HL-60/S4 treated with phorbol 12-myristate 13-acetate at 8.2 ng/mL for 4 days and 3 days (cell line): Measurements from ENCODE around the gene TASOR2.

Experiments
- in situ Hi-C: fragments of 300-500 bp; cut with MboI; formaldehyde crosslinking; loops from 2 replicates; pipeline ENCODE4 v1.15.0; 2022; ENCODE audit warnings: low sequenced_read_pairs

Gene TASOR2, protein sequence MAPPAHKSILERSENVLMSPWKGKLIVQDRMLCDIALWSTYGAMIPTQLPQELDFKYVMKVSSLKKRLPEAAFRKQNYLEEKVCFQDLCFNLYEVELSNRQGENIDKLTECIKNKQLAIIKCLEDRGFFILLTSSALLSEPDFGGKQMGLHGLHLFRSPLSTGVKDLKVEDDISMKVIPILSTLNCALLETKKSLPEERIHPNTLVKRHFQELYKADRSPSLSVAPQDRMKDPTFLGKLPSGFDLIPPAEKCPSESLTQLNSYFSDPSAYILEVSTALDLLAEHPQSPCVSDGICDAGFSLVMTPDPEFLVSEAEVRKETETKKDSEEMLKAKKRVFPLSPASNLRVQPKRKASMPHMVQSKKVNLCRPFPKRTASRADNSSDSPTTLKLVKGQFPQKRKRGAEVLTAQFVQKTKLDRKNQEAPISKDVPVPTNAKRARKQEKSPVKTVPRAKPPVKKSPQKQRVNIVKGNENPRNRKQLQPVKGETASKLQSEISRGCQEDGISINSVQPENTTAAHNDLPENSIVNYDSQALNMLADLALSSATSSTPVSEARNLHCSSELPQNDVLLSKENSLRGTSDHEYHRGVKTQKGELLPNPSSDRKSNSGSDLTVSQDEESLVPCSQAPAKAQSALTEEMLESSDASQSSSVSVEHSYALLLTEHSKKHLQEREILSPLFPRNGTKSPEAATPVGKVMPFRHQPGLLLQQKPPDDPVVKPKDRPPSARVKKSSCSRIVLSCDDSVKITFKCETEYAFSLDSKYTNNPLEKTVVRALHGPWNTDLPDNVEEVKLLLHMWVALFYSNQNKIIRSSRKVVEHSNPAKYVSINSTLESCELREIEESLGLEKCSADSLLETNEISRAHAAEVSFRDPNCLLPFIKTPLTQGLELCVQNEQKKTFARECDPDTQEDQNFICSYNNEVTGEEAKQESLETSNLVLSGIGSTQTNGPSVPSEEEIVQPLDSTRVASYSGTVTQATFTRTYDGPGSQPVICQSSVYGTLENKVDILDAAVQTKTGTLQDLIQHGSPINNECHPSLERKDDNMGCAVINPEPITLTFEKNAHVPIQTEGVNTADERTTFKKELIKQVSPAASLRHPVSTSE (N-terminal part only)

DNA sequence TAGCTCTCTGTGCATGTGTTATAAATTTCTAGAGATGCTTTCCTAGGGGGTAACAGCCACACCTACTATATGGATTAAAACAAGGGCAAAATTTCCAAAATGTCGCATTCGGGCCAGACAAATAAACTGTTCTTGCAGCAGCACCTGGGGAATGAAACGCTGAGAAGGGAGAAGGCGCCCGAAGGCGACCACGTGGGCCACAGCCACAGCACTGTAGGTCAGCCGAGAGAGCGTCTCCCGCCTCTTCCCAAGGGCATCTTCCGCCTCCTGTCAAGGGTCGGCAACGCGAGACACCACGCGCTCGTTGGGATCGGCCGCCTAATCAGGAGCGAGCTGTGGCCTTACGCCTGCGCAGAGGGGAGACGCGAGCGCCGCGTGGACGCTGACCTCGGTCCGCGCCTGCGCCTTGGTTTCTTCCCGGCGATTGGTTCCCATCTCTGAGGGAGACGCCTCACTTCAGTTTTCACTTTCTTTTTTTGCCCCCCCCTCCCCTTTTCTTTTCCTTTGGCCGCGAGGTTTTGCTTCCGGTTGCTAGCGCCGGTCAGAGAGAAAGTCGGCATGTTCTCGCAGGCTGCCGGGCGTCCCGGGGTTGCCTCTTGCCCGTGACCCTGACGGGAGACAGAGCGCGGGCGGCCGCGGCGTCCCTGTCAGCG is at the start of gene TASOR2:
TSS of gene TASOR2 (plus strand) at position 521 of the 653 bp plus-strand sequence. CDS start 35,805 bp downstream, outside the sequence.
- in situ Hi-C loops, result no loop called here

DNA sequence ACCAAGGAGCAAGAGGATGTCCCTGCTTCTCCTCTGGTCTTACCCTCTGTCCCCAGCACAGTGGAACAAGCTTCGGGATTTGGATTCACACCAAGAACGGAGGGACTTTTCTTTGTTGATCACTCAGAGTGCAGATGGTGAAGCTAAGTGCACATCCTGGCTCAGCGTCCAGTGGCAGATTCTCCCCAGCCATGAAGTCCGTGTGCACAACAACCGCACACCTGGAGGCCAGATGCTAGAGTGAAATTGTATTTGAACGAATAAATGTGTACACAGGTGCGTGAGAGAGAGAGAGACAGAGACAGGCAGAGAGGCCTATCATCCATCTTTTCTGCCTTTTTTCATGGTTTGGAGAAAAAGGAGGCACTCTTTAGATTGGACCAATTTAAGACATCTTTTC is 49.7 kb upstream of the TASOR2 start:
- in situ Hi-C loops, result no loop called here

DNA sequence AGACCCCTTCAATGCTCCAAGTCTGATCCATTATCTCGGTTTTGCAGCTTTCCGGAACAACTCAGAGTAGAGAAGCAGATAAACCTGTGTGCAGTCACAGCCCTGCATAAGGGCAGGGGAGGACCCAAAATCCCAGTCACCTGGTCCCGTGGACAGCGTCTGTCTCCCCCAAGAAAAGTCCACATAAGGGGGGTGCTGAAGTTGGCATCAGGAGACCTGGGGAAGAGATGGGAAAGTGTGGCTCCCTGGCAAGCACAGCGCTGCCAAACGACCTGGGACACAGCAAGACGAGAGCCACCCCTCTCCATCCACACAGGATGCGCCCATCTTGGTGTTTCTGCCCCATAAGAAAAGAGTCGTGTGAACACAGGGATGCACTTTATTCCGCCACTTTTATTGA is 46.1 kb upstream of the TASOR2 start:
- in situ Hi-C loops, result no loop called here

DNA sequence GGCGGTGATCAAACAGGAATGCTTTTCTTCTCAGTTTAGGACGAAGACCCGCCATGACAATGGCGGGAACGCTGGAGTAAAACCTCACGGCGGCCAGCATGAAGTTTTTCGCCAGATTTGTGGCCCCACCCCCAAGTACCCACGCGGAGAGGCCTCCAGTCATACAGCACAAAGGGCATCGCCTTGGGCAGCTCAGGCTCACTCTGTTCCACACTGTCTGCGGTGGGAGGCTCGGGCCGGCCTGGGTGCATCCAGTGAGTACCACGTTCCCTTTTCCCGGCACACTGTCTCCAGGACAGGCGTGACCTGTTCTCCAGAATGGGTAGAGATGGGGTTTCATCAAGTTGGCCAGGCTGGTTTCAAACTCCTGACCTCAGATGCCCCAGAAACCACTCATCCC is 45.6 kb upstream of the TASOR2 start:
- in situ Hi-C loops, result no loop called here

DNA sequence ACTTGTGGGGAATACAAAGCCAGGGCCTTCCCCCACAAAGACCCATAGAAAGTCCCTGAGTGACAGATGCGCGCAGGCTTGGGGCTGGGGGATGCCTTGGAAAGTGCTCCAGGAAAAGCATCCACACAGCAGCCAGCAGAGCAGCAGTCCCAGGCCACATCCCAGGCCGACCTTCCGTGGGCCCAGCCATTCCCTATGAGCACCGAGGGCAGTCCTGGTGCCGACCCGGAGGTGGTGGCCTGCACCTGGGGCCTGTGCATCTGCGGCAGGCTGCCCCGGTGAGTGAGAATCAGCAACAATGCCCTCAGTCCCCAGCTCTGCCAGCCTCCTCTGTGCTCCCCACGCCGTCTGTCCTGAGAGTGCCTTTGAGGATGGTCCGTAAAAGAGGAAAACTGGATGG is 44.6 kb upstream of the TASOR2 start:
- in situ Hi-C loops, result no loop called here

DNA sequence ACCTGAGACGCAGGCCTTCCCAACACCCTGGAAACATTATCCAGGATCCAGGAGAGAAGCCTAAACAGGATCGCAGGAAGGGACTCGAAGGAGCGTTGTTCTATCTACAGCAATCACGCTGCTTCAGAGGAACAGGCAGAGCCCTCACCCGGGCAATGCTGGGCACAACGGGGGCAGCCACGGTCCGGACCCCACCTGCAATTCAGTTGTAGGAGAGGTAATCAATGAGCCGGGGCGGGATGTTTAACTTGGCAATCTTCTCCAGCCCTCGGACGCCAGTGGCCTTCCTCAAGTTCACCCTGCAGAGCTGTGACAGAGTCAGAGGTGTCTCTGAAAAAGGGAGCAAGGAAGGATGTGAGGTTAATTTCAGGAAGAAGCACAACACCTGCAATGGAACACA is 44.1 kb upstream of the TASOR2 start:
- in situ Hi-C loops, result no loop called here

DNA sequence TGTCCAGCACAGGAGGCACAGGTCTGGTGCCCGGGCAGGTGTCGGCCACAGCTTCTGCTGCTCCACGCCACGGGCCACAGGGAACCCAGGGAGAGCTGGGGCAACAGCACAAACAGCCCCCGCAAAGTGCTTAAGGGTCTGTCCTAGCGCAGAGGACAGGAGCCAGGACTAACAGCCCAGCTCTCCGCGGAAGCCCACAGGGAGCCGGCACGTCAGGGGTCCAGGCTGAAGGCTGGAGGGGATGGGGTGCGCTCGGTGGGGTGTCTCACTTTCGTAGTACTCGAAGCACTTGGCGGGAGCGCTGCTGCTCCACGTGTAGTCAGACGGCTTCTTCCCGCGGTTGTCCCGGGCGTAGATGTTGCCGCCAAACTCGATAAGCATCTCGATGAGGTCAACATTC is 43.1 kb upstream of the TASOR2 start:
- in situ Hi-C loops, result no loop called here

DNA sequence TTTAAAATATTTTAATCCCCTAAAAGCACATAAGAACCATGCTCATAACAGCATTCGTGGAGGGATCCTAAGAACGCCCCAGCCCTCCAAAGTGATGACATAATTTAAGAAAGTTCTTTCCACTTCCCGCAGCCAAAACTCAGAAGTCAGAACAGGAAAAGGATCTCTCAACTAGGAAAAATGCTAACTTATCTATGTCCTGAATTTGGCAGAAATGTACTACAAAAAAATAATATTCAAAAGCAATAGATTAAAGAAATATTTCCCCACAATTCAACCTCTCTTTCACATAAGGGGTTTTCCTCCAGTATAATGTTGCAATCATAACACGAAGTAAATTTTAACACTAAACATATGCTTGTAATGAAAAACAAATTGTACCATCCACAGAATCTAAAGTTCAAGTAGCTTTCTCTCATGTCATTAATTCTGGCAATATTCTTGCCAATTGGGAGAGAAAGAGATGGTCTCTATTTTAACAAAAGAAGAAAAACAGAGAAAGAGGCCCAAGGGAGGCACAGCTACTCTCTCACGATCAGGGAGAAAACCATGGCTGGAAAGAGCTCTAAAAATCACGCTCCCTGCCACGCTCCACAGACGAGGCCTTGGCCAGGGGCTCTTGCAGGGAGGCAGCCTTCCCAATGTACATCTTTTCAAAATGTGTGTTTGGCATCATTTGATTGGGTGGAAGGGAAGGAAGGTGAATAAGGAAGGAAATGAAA is 41.1 kb upstream of the TASOR2 start:
- in situ Hi-C loops, result no loop called here

DNA sequence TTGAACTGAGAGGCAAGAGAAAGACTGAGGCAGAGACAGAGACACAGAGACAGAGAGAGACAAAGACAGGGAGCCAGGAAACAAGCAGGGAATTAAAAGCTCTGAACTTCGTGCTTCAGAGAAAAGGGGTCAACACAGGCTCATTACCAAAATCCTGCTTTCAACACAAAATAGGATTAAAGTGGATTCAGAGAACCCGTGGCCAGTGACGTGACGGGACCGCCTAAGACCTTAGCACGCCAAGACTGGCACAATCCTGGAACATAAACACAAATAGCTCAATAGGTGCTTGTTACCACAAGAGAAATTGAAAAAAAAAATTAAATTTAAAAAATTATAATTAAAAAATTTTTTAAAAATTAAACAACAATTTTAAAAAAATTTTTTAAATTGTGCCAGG is 39.7 kb upstream of the TASOR2 start:
- in situ Hi-C loops, result no loop called here

DNA sequence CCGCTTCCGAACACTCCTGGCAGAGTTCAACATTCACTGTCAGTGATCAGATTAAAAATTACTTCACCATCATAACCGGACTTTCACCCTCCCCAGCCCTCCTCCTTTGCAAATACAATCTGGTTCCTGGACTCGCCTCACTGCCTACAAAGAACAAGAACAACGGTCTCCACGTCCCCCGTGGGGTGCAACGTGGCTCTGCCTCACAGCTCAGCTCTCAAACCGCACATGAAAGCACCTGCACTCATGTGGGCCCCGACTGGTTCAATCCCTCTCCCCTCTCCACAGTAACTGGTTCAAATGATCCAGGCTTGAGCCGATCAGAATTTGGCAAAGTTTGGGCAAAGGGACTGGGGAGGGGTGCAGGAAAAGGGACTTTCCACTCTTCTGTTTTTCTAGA is 39.3 kb upstream of the TASOR2 start:
- in situ Hi-C loops, result no loop called here

DNA sequence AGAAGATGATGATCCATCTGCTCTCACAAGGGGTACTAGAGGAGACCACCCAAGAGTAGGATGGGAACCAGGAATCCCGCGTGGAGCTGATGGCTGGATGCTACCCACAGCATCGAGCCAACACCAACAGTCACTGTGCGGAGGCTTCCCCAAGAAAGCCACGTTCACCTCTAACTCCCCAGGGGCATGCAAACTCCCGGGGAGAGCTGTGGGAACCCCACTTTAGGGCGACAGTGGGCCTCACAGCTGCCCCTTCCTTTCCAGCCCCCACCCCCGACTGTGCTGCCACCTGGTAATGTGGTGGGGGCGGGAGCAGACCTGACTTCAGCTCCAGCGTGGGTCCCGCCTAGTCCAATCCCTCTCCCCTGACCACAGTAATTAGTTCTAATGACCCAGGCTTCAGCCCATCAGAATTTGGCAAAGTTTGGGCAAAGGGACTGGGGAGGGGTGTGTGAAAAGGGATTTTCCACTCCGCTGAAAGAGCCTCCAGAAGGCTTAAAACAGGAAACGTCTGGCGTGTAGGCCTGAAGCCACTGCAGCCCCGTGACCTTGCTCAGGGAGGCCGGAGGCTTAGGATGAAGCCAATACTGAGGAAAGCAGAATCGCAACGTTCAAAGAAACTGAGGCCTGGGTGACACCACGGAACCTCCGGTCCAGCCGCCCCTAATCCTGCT is 38.6 kb upstream of the TASOR2 start:
- in situ Hi-C loops, result no loop called here

DNA sequence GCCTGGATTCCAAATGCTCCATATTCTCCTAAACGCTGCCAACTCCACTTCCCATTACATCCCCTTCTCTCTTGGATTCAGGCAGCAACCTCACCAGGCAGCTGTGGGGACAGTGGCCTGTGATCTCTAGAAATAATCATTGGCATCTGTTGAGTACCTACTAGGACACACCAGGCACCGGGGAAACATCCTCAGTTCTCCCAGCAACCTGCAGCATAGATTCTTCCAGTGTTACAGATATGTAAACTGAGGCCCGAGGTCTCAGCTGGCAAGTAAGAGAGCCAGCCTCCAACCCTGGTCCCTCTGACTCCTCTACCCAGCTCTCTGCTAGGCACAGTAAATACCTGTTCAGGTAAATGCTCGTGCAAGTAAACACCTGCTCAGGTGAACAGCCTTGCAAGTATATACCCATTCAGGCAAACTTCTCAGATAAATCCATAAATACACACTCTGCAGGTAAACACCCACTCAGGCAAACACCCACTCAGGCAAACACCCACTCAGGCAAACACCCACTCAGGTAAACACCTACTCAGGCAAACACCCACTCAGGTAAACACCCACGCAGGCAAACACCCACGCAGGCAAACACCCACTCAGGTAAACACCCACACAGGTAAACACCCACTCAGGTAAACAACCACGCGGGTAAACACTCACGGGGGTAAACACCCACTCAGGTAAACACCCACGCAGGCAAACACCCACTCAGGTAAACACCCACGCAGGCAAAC is 37.0 kb upstream of the TASOR2 start:
- in situ Hi-C loops, result no loop called here

DNA sequence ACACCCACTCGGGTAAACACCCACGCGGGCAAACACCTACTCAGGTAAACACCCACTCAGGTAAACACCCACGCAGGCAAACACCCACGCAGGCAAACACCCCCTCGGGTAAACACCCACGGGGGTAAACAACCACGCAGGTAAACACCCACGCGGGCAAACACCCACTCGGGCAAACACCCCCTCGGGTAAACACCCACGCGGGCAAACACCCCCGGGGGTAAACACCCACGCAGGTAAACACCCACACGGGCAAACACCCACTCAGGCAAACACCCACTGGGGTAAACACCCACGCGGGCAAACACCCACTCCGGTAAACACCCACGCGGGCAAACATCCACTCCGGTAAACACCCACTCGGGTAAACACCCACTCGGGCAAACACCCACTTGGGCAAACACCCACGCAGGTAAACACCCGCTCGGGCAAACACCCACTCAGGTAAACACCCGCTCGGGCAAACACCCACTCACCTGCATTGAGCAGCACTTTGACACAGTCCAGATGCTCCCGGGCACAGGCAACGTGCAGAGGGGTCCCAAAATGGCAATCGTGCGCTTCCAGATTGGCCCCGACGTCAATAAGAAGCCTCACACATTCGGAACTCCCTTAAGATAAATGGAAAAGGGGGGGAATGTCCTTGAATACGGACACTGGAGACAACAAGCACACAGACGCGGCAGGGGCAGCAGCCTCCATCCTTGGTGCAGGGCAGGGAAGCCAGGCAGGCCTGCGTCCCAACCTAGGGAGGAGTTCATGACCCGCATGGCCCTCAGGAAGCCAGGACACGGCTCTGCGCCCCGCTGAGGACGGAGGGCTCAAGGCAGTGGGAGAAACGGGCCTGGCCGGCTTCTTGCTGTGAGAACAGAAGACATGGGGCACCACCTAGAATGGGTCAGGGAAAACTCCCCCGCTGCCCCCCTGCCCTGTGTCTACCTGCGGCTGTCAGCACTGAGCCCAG is 35.9 kb upstream of the TASOR2 start:
- in situ Hi-C loops, result no loop called here

DNA sequence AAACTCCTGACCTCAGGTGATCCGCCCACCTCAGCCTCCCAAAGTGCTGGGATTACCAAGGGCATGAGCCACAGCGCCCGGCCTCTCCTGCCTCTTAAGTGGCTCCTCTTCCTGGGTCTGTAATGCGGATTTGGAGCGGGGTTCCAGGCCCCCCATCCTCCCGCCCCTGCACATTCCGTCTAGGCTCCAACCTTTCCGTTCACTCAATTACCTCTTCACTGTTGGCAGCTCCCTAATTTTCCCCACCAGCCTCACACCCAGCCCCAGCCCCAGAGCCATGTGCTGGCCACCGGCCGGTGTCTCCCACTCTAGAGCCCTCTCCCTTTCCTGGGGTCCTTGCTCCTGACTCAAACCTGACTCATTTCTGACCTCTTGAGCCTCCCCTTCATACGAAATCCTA is 34.9 kb upstream of the TASOR2 start:
- in situ Hi-C loops, result no loop called here

DNA sequence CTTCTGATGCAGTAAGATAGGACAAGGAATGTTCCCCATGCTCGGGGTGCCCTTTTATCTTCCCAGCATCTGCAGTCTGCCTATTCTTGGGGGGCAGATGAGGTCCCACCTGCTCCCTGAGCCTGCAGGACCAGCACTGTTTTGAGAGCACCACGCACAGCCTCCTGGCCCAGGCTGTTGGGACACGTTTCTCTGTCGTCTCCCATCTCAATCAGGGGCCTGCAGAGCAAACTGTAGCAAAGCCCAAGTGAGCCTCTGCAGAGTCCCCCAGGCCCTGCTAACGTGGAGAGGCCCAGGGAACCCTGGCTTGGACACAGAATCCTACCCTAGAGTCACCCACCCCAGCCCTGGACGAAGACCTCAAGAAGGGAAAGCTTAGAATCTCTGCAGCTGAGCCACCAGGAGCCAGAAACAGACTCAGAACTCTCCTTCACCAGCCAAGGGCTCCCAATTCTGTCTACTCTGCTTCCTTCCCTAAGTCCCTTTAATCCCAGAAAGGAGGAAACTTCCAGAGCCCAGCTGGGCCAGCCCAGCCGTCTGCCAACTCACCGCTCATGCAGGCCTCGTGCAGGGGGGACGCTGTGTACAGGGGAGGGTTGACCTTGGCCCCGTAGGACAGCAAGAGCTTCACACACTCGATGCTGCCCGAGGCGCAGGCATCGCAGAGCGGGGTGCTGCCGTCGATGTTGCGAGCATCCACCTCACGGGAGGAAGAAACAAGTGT is 33.8 kb upstream of the TASOR2 start:
- in situ Hi-C loops, result no loop called here

DNA sequence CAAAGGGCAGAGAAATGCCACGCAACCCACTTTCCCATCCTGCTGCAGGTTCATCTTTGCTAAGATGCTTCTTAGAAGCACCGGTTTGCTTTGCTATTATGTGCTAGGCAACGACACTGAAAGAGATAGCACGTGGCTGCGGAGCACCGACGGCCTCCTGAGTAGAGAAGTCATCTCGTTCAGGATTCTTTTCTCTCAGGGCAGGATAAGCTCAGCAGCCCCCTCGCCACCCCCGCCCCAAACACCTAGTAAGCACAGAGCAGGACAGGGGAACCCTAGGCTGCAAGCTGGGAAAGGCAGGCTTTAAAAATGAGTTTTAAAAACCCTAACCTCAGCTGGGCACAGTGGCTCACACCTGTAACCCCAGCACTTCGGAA is 33.3 kb upstream of the TASOR2 start:
- in situ Hi-C loops, result no loop called here

DNA sequence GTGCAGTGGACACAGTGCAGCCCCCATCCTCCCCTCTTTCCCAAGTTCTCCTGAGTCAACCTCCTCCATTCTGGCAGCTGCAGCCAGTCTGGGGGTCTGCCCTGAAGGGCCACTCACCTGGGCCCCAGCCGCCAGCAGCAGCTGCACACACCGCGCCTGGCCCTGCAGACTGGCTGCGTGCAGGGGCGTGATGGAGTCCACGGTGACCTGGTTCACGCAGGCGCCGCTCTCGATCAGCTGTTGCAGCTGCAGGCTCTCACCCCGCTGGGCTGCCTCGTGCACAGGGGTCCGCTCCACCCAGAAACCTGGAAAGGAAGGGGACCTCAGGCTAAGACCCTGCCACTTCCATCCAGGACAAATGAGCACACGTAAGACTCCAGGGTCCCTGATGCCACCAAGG is 31.9 kb upstream of the TASOR2 start:
- in situ Hi-C loops, result no loop called here
